Nephron (organoid): ENCODE measurements around the gene ZFP57.

ENCODE experiments used
- H3K27ac Mint-ChIP-seq, 3 experiments: 2 replicates each; pipeline ENCODE4 v1.8.0; 2020; ENCODE audit warnings: mixed read lengths in 3 of 3, mild to moderate bottlenecking in 2 of 3, moderate library complexity in 1 of 3
- H3K27me3 Mint-ChIP-seq: 2 replicates; pipeline ENCODE4 v1.8.0; 2021; ENCODE audit warnings: low read depth, mild to moderate bottlenecking, moderate library complexity, mixed read lengths
- H3K36me3 Mint-ChIP-seq: 2 replicates; pipeline ENCODE4 v1.8.0; 2020; ENCODE audit warnings: low read depth, mixed read lengths
- H3K4me1 Mint-ChIP-seq: 2 replicates; pipeline ENCODE4 v1.8.0; 2020; ENCODE audit warnings: mixed read lengths
- H3K4me3 Mint-ChIP-seq, 3 experiments: 2 replicates each; pipeline ENCODE4 v1.8.0; 2020; ENCODE audit warnings: mild to moderate bottlenecking in 3 of 3, mixed read lengths in 3 of 3, moderate library complexity in 2 of 3
- H3K9me3 Mint-ChIP-seq: 2 replicates; pipeline ENCODE4 v1.8.0; 2020; ENCODE audit warnings: mixed read lengths
- CTCF ChIP-seq, 3 experiments: fragments of 200-600 bp; sonication (generic); IDR thresholded peaks; one replicate each; pipeline ENCODE4 v1.5.0; 2021; ENCODE audit warnings: antibody characterized with exemption in 3 of 3; ENCODE audit not compliant: unreplicated experiment in 3 of 3

Gene ZFP57

DNA sequence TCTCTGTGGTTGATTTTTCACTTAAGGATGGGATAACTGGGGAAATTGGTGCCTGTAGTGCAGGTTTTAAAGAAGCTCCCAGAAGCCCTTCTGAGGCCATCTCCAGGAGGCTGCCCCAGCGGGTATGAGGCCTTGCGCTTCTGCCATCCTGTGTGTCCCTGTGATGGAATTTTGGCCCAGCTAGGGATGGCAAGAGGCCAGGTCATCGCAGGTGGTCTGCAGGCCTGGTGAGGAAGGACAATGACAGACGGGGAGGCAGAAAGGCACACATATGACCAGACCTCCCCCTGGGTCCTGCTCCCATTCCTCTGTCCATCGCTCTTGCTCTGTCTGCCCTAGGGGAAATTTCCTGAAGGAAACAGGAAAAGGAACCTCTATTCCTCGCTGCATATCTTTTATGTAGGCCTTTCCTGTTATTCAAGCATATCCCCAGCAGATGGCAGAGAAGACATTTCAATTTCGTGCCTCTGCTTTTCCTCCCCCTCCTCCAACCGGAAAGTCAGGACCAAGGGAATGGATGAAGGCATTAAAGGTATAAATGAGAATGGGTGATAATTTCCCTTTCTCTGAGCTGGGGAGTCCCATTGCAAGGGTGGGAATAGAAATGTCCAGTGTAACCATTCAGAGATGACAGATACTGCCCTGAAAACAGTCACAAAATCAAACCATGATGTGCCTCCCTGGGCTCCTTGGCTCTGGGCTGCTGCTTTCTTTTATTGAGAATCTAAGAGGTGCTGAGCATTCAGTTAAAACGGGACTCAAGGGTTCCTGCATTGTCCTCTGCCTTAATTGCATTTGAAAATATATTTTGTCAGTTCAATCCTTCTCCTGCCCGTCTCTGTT, 24.7 kb upstream of the ZFP57 start:
- no peak overlapping the region for H3K27ac Mint-ChIP-seq
- H3K9me3 Mint-ChIP-seq = no peaks in the 10 kb centered on the region
- no peaks in the 10 kb centered on the region for H3K36me3 Mint-ChIP-seq
- peaks cover 4% of the 10 kb centered on the region for H3K4me1 Mint-ChIP-seq
- peaks cover 68% of the 10 kb centered on the region for H3K27me3 Mint-ChIP-seq
- H3K4me3 Mint-ChIP-seq = no peak overlapping the region
- TF ChIP-seq CTCF (IDR thresholded peaks at IDR 0.05; ENCODE audit: unreplicated experiment in 3 of 3) = peak; percentile 40 to 67 (median 66)

DNA sequence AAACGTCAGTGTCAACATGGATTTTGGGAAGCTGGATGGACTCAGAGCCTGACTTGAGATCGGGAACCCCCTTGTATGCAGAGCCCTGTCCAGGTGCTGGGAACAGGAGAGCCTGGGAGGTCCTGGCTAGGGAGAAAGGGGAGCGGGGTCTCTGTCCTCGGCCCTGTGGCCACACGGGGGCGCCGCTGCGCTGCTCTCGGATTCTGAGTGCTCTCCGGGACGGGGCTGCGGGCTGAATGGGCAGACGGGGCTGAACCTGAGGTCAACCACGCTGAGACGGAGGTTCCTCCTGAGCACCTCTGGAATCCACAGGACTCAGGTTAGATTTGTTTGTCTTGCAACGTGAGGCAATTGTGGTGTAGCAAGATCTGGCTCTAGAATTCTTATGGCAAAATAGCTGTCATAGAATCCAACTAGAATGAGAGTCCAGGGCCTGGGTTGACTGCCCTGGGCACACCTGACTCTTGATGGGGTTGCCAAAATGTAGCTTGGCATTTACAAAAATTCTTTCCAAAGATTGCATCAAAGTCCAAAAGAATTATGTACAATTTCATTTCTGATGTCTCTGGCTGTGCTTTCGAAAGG, 21.7 kb upstream of the ZFP57 start:
- Mint-ChIP-seq H3K4me3 (no peak overlapping the region), H3K27me3 (peaks cover 47% of the 10 kb centered on the region), H3K4me1 (no peaks in the 10 kb centered on the region), H3K36me3 (no peaks in the 10 kb centered on the region), H3K27ac (no peak overlapping the region), H3K9me3 (no peaks in the 10 kb centered on the region)
- peak; percentile 44 to 58 (median 54) for TF ChIP-seq CTCF (IDR thresholded peaks at IDR 0.05; ENCODE audit: unreplicated experiment in 3 of 3)

- no peaks in the 10 kb centered on the region for H3K36me3 Mint-ChIP-seq
These were observed 15.5 kb upstream of the ZFP57 start for GRCh38 chr6:29696147-29697125.

GRCh38 chr6:29694637-29695036, 13.7 kb upstream of the ZFP57 start:
- no peak for TF ChIP-seq CTCF (IDR thresholded peaks at IDR 0.05; ENCODE audit: unreplicated experiment in 3 of 3)
- Mint-ChIP-seq H3K27ac (no peak overlapping the region), H3K9me3 (peaks cover 12% of the 10 kb centered on the region), H3K36me3 (no peaks in the 10 kb centered on the region), H3K4me1 (no peaks in the 10 kb centered on the region), H3K4me3 (no peak overlapping the region), H3K27me3 (no peaks in the 10 kb centered on the region)

More at GRCh38 chr6:29696147-29697125, 15.5 kb upstream of the ZFP57 start:
- Mint-ChIP-seq H3K9me3 (peaks cover 7% of the 10 kb centered on the region), H3K4me3 (no peak overlapping the region), H3K27me3 (no peaks in the 10 kb centered on the region), H3K4me1 (no peaks in the 10 kb centered on the region), H3K27ac (no peak overlapping the region)
- peak in 2 of 3 experiments; percentile 25 to 32 for TF ChIP-seq CTCF (IDR thresholded peaks at IDR 0.05; ENCODE audit: unreplicated experiment in 3 of 3)

- H3K27ac Mint-ChIP-seq = no peak overlapping the region
- H3K36me3 Mint-ChIP-seq = no peaks in the 10 kb centered on the region
- no peak for TF ChIP-seq CTCF (IDR thresholded peaks at IDR 0.05; ENCODE audit: unreplicated experiment in 3 of 3)
- H3K9me3 Mint-ChIP-seq = no peaks in the 10 kb centered on the region
- no peaks in the 10 kb centered on the region for H3K4me1 Mint-ChIP-seq
- H3K27me3 Mint-ChIP-seq = peaks cover 27% of the 10 kb centered on the region
- H3K4me3 Mint-ChIP-seq = no peak overlapping the region
These were observed 4.9 kb upstream of the ZFP57 start for GRCh38 chr6:29685718-29686326.
